IMR-90 (cell line): Measurements from ENCODE around the gene RARRES1. TPM values are rescaled to one million over a fixed set of nuclear protein-coding genes. Genes with fewer than 3 reads are reported as not detected.
A peak's percentile ranks its signal among the peaks of the same experiment; 100 is the strongest.

Experiments used
- ATAC-seq: fragments of 200-7000 bp; cut with Tn5 transposase; 2 replicates; pipeline ENCODE4 v1.9.1; 2020; ENCODE audit warnings: low read depth, mild to moderate bottlenecking, moderate library complexity
- BruUV-seq: library from RNA; stranded (reverse); fragments of 400-500 nt; replicated peaks from 2 replicates; lab custom pipeline; 2021; lab: Mats Ljungman, UMichigan
- CTCF ChIA-PET: fragments of 300-600 bp; formaldehyde crosslinking; extraction: SDS; loops from one replicate; lab custom pipeline; 2021; ENCODE audit warnings: antibody characterized with exemption; lab: Yijun Ruan, JAX
- POLR2A ChIA-PET: fragments of 300-600 bp; sonication (Branson Sonifier 250); formaldehyde crosslinking; loops from one replicate; lab custom pipeline; 2022; ENCODE audit warnings: antibody characterized with exemption; ENCODE audit not compliant: unreplicated experiment; lab: Charles Lee
- DNase-seq: peaks from one replicate; pipeline ENCODE4 v3.0.0; 2013
- H2AFZ ChIP-seq: replicated peaks from 2 replicates; pipeline ENCODE3; 2013; ENCODE audit warnings: low read length, mild to moderate bottlenecking; ENCODE audit not compliant: poor library complexity
- H2AK5ac ChIP-seq: 2 replicates; pipeline ENCODE4 v1.6.1; 2013; ENCODE audit warnings: low read depth, low read length, inconsistent platforms
- H2AK9ac ChIP-seq: replicated peaks from 2 replicates; pipeline ENCODE3; 2013; ENCODE audit warnings: mild to moderate bottlenecking, low read depth, low read length, moderate library complexity; ENCODE audit not compliant: poor library complexity
- H2BK120ac ChIP-seq: 2 replicates; pipeline ENCODE4 v1.6.1; 2013; ENCODE audit warnings: low read depth, low read length, inconsistent platforms
- H2BK15ac ChIP-seq: 3 replicates; pipeline ENCODE4 v1.6.1; 2013; ENCODE audit warnings: low read depth, low read length, inconsistent platforms
- H2BK20ac ChIP-seq: 2 replicates; pipeline ENCODE4 v1.6.1; 2013; ENCODE audit warnings: low read depth, mild to moderate bottlenecking, inconsistent platforms, low read length, moderate library complexity
- H2BK5ac ChIP-seq: 2 replicates; pipeline ENCODE4 v1.6.1; 2013; ENCODE audit warnings: mild to moderate bottlenecking, low read depth, low read length, inconsistent platforms; ENCODE audit not compliant: poor library complexity, severe bottlenecking
- H3K14ac ChIP-seq: replicated peaks from 2 replicates; pipeline ENCODE4 v1.6.1; 2013; ENCODE audit warnings: low read depth, low read length, inconsistent platforms
- H3K18ac ChIP-seq: 2 replicates; pipeline ENCODE4 v1.6.1; 2013; ENCODE audit warnings: low read depth, low read length, control low read depth
- H3K23ac ChIP-seq: 2 replicates; pipeline ENCODE4 v1.6.1; 2013; ENCODE audit warnings: low read depth, low read length, inconsistent platforms
- H3K27ac ChIP-seq: 2 replicates; pipeline ENCODE4 v1.5.1; 2013; ENCODE audit warnings: mild to moderate bottlenecking, control low read depth, low read length; ENCODE audit not compliant: insufficient read depth
- H3K27me3 ChIP-seq: 2 replicates; pipeline ENCODE4 v1.6.1; 2013; ENCODE audit warnings: low read length; ENCODE audit not compliant: control insufficient read depth, insufficient read depth
- H3K36me3 ChIP-seq: 2 replicates; pipeline ENCODE4 v1.6.1; 2013; ENCODE audit warnings: low read length, mixed read lengths; ENCODE audit not compliant: control insufficient read depth, insufficient read depth
- H3K4ac ChIP-seq: 2 replicates; pipeline ENCODE4 v1.6.1; 2013; ENCODE audit warnings: low read depth, low read length, inconsistent platforms
- H3K4me1 ChIP-seq: 2 replicates; pipeline ENCODE4 v1.6.1; 2013; ENCODE audit warnings: low read length, mixed read lengths; ENCODE audit not compliant: control insufficient read depth, insufficient read depth
- H3K4me2 ChIP-seq: 2 replicates; pipeline ENCODE4 v1.6.1; 2013; ENCODE audit warnings: low read depth, mild to moderate bottlenecking, control low read depth, low read length, moderate library complexity
- H3K4me3 ChIP-seq: 2 replicates; pipeline ENCODE4 v1.5.1; 2013; ENCODE audit warnings: low read depth, mild to moderate bottlenecking, control low read depth, low read length, moderate library complexity; ENCODE audit not compliant: insufficient read depth
- H3K56ac ChIP-seq: 2 replicates; pipeline ENCODE4 v1.6.1; 2013; ENCODE audit warnings: low read length, inconsistent platforms; ENCODE audit not compliant: insufficient read depth; ENCODE audit errors: extremely low read depth
- H3K79me1 ChIP-seq, 2 experiments: 2 replicates each; pipeline ENCODE4 v1.6.1; 2013; ENCODE audit warnings: low read length in 2 of 2, inconsistent platforms in 1 of 2, low read depth in 1 of 2
- H3K9ac ChIP-seq: 2 replicates; pipeline ENCODE4 v1.6.1; 2013; ENCODE audit warnings: low read depth, low read length, control low read depth
- H3K9me1 ChIP-seq: 2 replicates; pipeline ENCODE4 v1.6.1; 2013; ENCODE audit warnings: low read length, inconsistent platforms; ENCODE audit not compliant: insufficient read depth
- H3K9me3 ChIP-seq: 2 replicates; pipeline ENCODE4 v1.6.1; 2013; ENCODE audit warnings: low read length; ENCODE audit not compliant: control insufficient read depth, insufficient read depth
- H4K20me1 ChIP-seq: 2 replicates; pipeline ENCODE4 v1.6.1; 2013; ENCODE audit warnings: low read length, inconsistent platforms; ENCODE audit not compliant: insufficient read depth
- H4K5ac ChIP-seq: 2 replicates; pipeline ENCODE4 v1.6.1; 2013; ENCODE audit warnings: mild to moderate bottlenecking, low read depth, low read length, control low read depth
- H4K8ac ChIP-seq, 2 experiments: 2 replicates each; pipeline ENCODE4 v1.6.1; 2013; ENCODE audit warnings: low read depth in 2 of 2, low read length in 2 of 2, control low read depth in 1 of 2, inconsistent platforms in 1 of 2
- H4K91ac ChIP-seq: 2 replicates; pipeline ENCODE4 v1.6.1; 2013; ENCODE audit warnings: low read depth, low read length, inconsistent platforms; ENCODE audit not compliant: insufficient read depth
- CEBPB ChIP-seq: IDR thresholded peaks from 2 replicates; pipeline ENCODE4 v1.6.1; 2012; ENCODE audit warnings: low read depth, low read length, improper control_type of control experiment
- NFE2L2 ChIP-seq: fragments of 150-350 bp; IDR thresholded peaks from 2 replicates; pipeline ENCODE4 v1.6.1; 2016; ENCODE audit warnings: low read depth, mild to moderate bottlenecking, low read length
- POLR2A ChIP-seq: IDR thresholded peaks from 2 replicates; pipeline ENCODE4 v1.6.1; 2012; ENCODE audit warnings: mild to moderate bottlenecking, low read depth, low read length
- SMC3 ChIP-seq: fragments of 150-350 bp; IDR thresholded peaks from 2 replicates; pipeline ENCODE4 v1.6.1; 2016; ENCODE audit warnings: low read depth, mild to moderate bottlenecking, antibody characterized with exemption, low read length, moderate library complexity
- WGBS, 2 experiments: methylation state at CpG; one replicate each; pipeline versions ENCODE4 v1.1.5 to v1.1.7; 2013; ENCODE audit warnings: missing lambda C conversion rate in 2 of 2; ENCODE audit not compliant: insufficient read length in 1 of 2; ENCODE audit errors: extremely low coverage in 2 of 2; 5-methylcytosine and 5-hydroxymethylcytosine counted together
- dilution Hi-C: fragments of 300-500 bp; cut with HindIII; formaldehyde crosslinking; loops from one replicate; pipeline ENCODE4 v1.14.3; 2018; ENCODE audit warnings: low sequenced_read_pairs; ENCODE audit not compliant: unreplicated experiment
- in situ Hi-C: fragments of 300-500 bp; cut with MboI; formaldehyde crosslinking; loops from 3 replicates; pipeline ENCODE4 v1.14.3; 2019; ENCODE audit warnings: low sequenced_read_pairs, inconsistent platforms, mixed read lengths
- intact Hi-C: fragments of 100-400 bp; cut with micrococcal nuclease; formaldehyde crosslinking; loops from 2 replicates; pipeline ENCODE4 v1.10.0; 2022
- polyA plus RNA-seq, 3 experiments: library from polyadenylated mRNA; depleted of rRNA; stranded (reverse); fragments of >200 nt; gene quantifications; 2 replicates each; pipeline ENCODE4 v1.2.3, GENCODE V29; 2012; ENCODE audit warnings: low replicate concordance in 1 of 3
- total RNA-seq: library from RNA; depleted of rRNA; stranded (reverse); fragments of >200 nt; gene quantifications from 2 replicates; pipeline ENCODE4 v1.2.3, GENCODE V29; 2012

Gene RARRES1
- total and polyA plus RNA-seq, 2 of the 4 experiments (the other 2 are of a cell fraction) = 0.90 to 3.0 TPM

GRCh38 chr3:158703566-158703965 is 28.7 kb downstream of the RARRES1 start:
- ChIA-PET POLR2A (no interaction called here), CTCF (interaction anchor here (0.6 kb wide), 1 partner anchor 465 kb away, joined by 3 read pairs; no protein-coding TSS in a partner anchor)
- intact Hi-C loops (no loop called here), in situ Hi-C loops (loop anchor here (25.0 kb wide), 1 partner anchor 1541 kb away; the partner anchor contains the start of gene CCNL1), dilution Hi-C loops (no loop called here)
- Histone ChIP-seq H2BK120ac (peak overlapping the region; percentile 95), H3K9ac (peak overlapping the region; percentile 61; the same call in 1 of the 2 replicates), H3K4ac (peak overlapping the region; percentile 85), H2BK5ac (peak overlapping the region; percentile 92), H2AK5ac (peak overlapping the region; percentile 89), H3K14ac (peak overlapping the region; percentile 96), H3K9me1 (peaks cover 16% of the 10 kb centered on the region), H3K56ac (peak overlapping the region; percentile 85), H2AFZ (no peak overlapping the region), H4K91ac (peak overlapping the region; percentile 93), H3K4me3 (no peak overlapping the region), H4K8ac (peak overlapping the region; percentile 89 to 97), H3K27ac (peak overlapping the region; percentile 99), H3K27me3 (no peaks in the 10 kb centered on the region), H2BK15ac (peak overlapping the region; percentile 86; the same call in 2 of the 3 replicates), H3K4me2 (peak overlapping the region; percentile 75), H3K4me1 (peaks cover 13% of the 10 kb centered on the region), H3K23ac (peak overlapping the region; percentile 88), H3K36me3 (no peaks in the 10 kb centered on the region), H4K5ac (peak overlapping the region; percentile 98), H3K79me1 (peaks cover 29 to 39% of the 10 kb centered on the region in 2 experiments), H2BK20ac (peak overlapping the region; percentile 99), H3K18ac (peak overlapping the region; percentile 99), H2AK9ac (peak overlapping the region; percentile 76), H3K9me3 (no peaks in the 10 kb centered on the region), H4K20me1 (no peaks in the 10 kb centered on the region)
- BruUV-seq = no TSS peak
- no CpG with 5 or more reads among the region's 1 CpG for WGBS, 2 experiments
- peak; percentile 42 for DNase-seq
- ATAC-seq = peak; percentile 4; the same call in 1 of the 2 replicates
- TF ChIP-seq NFE2L2 = no peak
- TF ChIP-seq SMC3 = no peak
- 0 out of 2 replicates have a peak, but pooled peaks have one; percentile 7 for TF ChIP-seq CEBPB
- TF ChIP-seq POLR2A = no peak
